Measurements from ENCODE around the gene STK32C.

The STK32C gene

GRCh38 chr10:132242103-132242840 lies 65.5 kb downstream of the STK32C start:
- DNase-seq, result no peak

GRCh38 chr10:132241496-132241895 lies 66.3 kb downstream of the STK32C start:
- no peak for DNase-seq

- DNase-seq, result no peak
Observed at GRCh38 chr10:132241086-132241485, 66.7 kb downstream of the STK32C start.

- DNase-seq, result no peak
Observed at GRCh38 chr10:132240581-132240980, 67.2 kb downstream of the STK32C start.

- no peak for DNase-seq
Observed at GRCh38 chr10:132240156-132240555, 67.6 kb downstream of the STK32C start.

- DNase-seq, result no peak
Observed at GRCh38 chr10:132239126-132240031, 68.4 kb downstream of the STK32C start.

- no peak for DNase-seq
Observed at GRCh38 chr10:132238371-132239125, 69.2 kb downstream of the STK32C start.

- DNase-seq, result no peak
Observed at GRCh38 chr10:132237871-132238270, 69.9 kb downstream of the STK32C start.

GRCh38 chr10:132237396-132237795 lies 70.4 kb downstream of the STK32C start:
- DNase-seq, result no peak

GRCh38 chr10:132236881-132237280 lies 70.9 kb downstream of the STK32C start:
- DNase-seq, result no peak

- DNase-seq, result no peak
Observed at GRCh38 chr10:132236161-132236560, 71.6 kb downstream of the STK32C start.

- DNase-seq, result no peak
Observed at GRCh38 chr10:132234860-132235259, 72.9 kb downstream of the STK32C start.

- no peak for DNase-seq
Observed at GRCh38 chr10:132233501-132234085, 74.2 kb downstream of the STK32C start.

GRCh38 chr10:132232981-132233380 lies 74.8 kb downstream of the STK32C start:
- DNase-seq, result no peak

GRCh38 chr10:132232023-132232951 lies 75.5 kb downstream of the STK32C start:
- DNase-seq, result no peak

- no peak for DNase-seq
Observed at GRCh38 chr10:132231656-132232022, 76.1 kb downstream of the STK32C start.

- DNase-seq, result no peak
Observed at GRCh38 chr10:132230557-132231210, 77.1 kb downstream of the STK32C start.

GRCh38 chr10:132229834-132230556 lies 77.8 kb downstream of the STK32C start:
- no peak for DNase-seq

- no peak for DNase-seq
Observed at GRCh38 chr10:132229096-132229495, 78.7 kb downstream of the STK32C start.

GRCh38 chr10:132228616-132229015 lies 79.1 kb downstream of the STK32C start:
- DNase-seq, result no peak
